HG02642 (cell line): ENCODE measurements around the gene FMNL2.

Experiments
- ATAC-seq: cut with Tn5 transposase; IDR thresholded peaks from one replicate; pipeline ENCODE4 v1.9.1; 2021; ENCODE audit warnings: mild to moderate bottlenecking; ENCODE audit not compliant: unreplicated experiment, poor library complexity

FMNL2 gene

DNA sequence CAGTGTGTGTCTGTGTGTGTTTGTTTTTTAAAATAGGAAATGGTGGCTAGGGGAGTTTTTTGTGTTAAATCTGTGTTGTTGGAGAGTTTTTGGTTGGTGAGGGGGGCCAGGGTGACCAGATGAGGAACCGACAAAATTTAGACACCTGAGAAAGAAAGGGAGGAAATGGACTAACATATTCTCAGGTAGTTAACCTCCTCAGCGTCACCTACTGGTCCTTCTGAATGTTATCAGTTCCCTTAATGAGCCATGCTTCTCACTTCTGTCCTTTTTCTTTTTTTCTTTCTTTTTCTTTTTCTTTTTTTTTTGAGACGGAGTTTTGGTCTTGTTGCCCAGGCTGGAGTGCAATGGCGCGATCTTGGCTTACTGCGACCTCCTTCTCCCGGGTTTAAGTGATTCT lies 107.0 kb downstream of the FMNL2 start:
- ATAC-seq = no peak

- ATAC-seq = no peak
Measured at GRCh38 chr2:152443771-152444170, 108.8 kb downstream of the FMNL2 start.

DNA sequence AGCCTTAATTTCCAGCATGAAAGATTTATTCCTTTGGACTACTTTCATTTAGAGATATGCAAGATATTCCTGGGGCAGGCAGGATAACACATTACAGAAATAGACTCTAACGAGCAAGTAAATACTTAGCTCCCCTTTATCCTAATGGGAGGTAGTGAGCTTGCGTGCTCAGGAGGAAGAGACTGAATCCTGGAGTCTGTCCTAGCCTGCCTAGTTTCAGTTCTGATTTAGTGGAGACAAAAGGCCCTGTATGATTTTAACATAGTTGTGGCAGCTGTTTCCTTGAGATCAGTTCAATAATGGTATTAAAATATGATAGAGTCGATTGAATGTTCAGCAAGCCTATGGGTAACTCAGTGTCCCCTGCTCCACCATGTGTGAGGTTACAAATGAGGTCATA lies 109.5 kb downstream of the FMNL2 start:
- ATAC-seq = no peak

DNA sequence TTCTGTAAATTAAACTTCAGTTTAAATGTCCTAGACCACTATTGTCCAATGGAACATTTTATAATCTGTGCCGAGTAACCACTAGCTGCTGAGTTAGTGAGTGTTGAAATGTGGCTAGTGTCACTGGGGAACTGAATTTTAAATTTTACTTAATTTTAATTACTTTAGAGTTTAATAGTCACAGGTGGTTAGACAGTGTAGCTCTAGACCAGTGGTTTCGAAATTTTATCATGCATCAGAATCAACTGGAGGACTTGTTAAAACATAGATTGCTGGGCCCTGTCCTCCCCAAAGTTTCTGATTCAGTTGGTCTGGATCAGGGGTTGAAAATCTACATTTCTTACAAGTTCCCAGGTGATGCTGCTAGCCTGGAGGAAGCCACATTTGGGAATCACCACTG lies 110.4 kb downstream of the FMNL2 start:
- ATAC-seq = no peak

DNA sequence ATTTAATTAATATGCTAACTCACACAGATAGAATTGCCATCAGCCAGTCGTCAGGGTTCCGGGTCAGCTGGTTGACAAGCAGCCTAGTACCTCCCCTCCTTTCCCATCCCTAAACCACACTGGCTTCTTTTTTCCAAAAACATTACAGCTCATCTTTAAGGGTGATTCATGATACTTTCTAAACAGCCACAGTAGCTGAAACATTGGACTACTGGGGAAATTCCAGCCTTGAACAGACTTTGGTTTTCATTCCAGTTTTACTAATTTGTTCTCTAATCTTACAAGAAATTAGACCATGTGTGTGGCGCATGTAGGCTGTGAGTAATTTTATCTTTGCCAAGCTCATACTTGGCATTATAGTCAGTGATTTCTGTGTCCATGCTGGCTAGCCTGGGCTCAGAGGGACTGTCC lies 110.8 kb downstream of the FMNL2 start:
- no peak for ATAC-seq

DNA sequence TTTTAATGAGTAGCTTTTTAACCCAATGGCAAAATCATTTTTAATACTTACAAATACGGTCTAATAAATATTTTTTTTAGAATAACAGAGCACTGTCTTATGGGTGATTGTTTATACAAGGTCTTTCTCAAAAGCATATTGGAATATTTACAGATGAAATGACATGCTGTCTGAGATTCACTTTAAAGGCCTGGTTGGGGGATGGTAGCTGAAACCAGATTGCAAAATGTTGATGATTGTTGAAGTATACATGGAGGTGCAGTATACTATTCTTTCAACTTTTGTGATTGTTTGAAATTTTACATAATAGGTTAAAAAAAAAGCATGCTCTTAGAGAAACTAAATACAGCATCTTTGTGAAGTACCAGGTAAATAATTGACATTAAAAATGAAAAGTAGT lies 111.2 kb downstream of the FMNL2 start:
- no peak for ATAC-seq

DNA sequence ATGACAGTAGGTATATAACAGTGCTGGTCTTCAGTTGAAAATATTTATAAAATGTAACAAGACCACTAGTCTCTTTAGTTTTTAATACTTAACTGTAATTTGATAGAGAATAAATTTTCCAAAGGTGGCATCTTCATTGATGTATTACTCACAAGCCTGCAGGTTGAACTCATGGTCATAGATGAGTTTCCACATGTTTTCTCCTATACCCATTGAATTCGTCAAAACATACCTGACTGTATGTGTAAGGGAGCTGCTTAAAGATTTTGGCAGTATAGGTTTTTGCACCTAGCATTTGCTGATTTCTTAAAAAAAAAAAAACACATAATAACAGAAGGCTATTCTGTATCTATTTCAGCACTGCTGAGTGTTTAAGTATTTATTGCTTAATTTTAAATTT lies 112.9 kb downstream of the FMNL2 start:
- ATAC-seq = no peak

- ATAC-seq = no peak
Measured at GRCh38 chr2:152448606-152449005, 113.6 kb downstream of the FMNL2 start.

- ATAC-seq = no peak
Measured at GRCh38 chr2:152449578-152449977, 114.6 kb downstream of the FMNL2 start.

GRCh38 chr2:152450176-152450575 lies 115.2 kb downstream of the FMNL2 start:
- no peak for ATAC-seq

GRCh38 chr2:152452256-152452973 lies 117.4 kb downstream of the FMNL2 start:
- no peak for ATAC-seq

GRCh38 chr2:152453129-152453911 lies 118.3 kb downstream of the FMNL2 start:
- no peak for ATAC-seq

DNA sequence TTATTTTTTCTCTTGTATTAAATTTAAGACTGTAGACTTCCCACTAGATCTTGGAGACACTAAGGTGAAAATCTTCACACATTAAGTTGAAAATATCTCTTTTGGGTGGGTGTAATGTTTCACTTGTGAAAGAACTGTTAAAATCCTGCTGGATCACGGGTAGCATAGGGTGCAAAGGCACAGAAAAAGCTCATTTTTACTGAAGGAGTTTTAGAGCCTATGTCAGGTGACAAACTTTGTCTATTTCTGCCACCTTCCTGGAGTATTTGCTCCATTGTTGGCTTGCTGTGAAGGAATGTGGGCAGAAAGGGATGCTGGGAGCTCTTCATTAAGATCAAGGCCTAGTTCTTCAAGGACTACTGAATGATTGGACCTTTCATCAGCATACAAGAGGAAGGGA lies 119.4 kb downstream of the FMNL2 start:
- no peak for ATAC-seq

DNA sequence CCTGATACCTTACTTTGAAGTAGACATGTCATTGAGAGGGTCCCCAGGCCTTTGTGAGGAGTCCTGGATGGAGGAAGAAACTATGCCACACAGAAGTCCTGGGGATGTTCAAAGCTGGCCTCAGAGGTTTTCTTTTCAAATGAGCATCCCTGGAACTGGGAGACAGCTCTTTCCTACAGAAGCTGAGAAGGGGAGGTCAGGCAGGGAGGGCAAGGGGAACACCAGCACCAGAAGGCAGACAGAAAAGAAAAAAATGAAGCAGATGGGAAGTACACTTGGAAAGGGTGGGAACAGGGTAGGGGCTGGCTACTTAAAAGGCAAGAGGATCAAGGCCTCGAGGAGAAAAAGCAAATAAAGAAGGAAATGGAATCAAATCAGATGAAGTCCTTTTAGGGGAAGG lies 120.0 kb downstream of the FMNL2 start:
- no peak for ATAC-seq

- ATAC-seq = no peak
Measured at GRCh38 chr2:152455738-152456137, 120.8 kb downstream of the FMNL2 start.

DNA sequence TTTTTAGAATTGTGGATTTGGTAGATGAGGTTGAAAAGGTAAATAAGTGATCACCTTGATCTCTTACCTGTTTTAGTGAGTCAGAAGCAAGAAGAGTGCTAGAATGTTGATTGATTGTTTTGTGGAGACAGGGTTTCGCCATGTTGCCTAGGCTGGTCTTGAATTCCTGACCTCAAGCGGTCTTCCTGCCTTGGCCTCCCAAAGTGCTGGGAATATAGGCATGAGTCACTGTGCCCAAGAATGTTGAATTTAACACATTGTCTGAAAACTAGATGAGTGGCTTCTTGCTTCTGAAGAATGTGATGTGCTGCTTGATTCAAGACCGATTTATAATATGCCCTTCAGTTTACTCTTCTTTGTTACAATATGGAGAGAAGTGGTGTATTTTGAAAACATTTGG lies 121.3 kb downstream of the FMNL2 start:
- no peak for ATAC-seq

DNA sequence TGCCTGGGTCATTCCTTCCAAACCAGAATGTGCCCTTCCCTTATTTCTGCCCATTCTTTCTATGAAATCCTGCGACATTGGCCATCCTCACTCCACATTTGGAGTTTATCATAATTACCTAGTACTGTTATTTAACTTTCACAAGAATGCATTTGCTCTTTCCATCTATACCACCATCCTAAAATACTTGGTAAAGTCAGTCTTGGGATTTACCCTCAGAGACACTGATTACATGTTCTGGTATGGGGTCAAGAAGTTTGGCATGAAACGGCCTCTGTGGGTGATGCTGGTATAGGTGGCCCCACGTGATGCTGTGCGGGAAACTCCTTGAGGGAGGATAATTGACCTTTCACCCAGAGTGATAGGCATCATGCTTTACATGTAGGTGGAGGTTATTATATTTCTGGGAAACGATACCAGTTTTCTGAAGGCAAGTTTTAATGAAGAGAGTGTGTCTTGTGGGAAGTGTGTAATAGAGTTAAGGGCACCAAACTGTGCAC lies 123.5 kb downstream of the FMNL2 start:
- no peak for ATAC-seq

GRCh38 chr2:152459091-152459490 lies 124.1 kb downstream of the FMNL2 start:
- no peak for ATAC-seq

- no peak for ATAC-seq
Measured at GRCh38 chr2:152460567-152460966, 125.6 kb downstream of the FMNL2 start.

- ATAC-seq = no peak
Measured at GRCh38 chr2:152462120-152462519, 127.1 kb downstream of the FMNL2 start.

- no peak for ATAC-seq
Measured at GRCh38 chr2:152462779-152463178, 127.8 kb downstream of the FMNL2 start.
